Activated CD8-positive, alpha-beta memory T cell treated with anti-CD3 and anti-CD28 coated beads, Interleukin-2, amount 50 U/mL, for 48 hours (primary cell): ENCODE data around the gene CCIN.
"Not testable (repeated sequence)": the region's sequence is repeated elsewhere in the genome, so short reads cannot be mapped to it uniquely, and the experiment has no call there.

Experiments used
- DNase-seq: peaks from one replicate; pipeline ENCODE4 v3.0.0-alpha.2; 2020

CCIN gene

DNA sequence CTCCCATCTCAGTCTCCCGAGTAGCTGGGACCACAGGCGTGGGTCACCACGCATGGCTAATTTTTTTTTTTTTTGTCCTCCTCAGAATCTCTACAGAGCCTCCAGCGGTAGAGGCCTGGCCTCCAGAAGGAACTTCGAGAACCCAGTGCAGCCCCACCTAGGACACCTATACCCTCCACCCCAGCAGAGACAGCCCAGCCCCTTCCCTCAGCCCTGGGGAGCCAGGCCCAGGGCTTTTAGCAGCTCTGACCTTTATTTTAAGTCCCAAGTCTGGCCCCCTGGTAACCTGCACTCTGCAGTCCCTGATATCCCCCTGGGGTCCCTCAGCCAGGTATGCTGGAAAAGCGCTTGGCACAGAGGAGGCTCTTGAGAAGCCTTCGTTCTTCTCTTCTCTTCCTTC lies 27.4 kb upstream of the CCIN start:
- no peak for DNase-seq

- peak; percentile 57 for DNase-seq
Measured at GRCh38 chr9:36142510-36143244, 26.5 kb upstream of the CCIN start.

- DNase-seq = peak; percentile 50
Measured at GRCh38 chr9:36143245-36143641, 25.9 kb upstream of the CCIN start.

DNA sequence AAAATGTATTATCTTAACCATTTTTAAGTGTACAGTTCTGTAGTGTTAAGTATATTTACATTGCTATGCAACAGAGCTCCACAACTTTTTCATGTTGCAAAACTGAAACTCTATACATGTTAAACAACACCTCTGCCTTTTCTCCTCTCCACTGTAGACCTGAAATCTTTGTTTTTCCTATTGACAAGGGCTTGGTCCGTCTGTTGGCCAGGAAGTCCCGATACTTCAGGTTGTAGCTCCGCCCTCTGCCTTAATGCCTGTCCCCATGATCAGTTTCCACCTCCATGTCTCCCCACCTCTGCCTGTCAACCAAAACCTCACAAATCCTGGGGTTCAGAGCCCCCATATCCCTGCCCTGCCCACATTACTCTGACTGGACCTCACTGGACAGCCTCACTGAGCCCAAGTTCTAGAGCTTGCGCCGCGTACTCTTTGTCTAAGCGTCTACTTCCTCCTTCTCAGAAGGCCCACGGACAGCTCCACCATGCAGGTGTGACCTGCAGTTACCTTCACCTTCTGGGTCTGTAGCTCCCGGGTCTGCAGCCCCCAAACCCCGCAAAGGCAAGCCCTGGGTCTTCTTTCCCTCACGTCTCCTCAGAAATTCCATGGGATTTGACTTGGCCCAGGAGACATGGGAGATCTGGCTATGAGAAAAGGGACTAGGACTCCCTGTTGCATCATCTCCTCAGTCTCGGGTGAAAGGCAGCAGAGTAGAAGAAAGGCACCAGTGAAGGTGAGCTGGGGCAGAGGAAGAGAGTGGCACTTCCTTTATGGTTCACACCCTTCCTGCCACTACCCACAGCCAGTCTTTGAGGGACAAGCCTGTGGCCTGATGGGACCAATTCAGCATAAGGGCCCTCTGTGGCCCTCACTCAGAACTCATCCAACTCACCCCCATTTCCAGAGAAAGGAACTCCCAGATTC lies 24.6 kb upstream of the CCIN start:
- peak; percentile 56 for DNase-seq

GRCh38 chr9:36145970-36146369 lies 23.2 kb upstream of the CCIN start:
- DNase-seq = no peak

GRCh38 chr9:36146651-36147050 lies 22.5 kb upstream of the CCIN start:
- DNase-seq = no peak

DNA sequence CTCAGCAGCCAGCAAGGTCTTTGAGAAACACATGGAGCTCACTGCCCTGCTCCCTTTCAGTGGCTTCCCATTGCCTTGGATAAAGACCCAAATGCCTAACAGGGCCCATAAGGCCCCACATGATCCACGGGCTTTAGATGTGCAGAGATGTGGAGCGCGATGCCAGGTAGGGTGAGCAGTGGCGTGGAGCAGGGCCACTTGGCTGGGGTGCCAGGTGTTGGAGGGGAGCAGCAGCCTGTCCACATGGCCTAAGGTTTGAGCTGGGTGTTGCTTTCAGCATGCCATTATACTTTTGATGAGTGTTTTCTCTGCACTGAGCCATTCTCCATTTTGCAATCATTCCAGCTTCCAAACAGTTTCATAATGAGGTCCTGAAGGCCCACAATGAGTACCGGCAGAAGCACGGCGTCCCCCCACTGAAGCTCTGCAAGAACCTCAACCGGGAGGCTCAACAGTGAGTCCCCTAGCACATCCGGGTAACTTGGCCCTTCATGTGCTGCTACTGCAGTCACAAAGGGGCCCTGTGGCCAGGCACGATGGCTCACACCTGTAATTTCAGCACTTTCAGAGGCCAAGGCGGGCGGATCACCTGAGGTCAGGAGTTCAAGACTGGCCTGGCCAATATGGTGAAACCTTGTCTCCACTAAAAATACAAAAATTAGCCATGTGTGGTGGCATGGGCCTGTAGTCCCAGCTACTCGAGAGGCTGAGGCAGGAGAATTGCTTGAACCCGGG lies 21.6 kb upstream of the CCIN start:
- DNase-seq = peak; percentile 58

- DNase-seq = peak; percentile 88
Measured at GRCh38 chr9:36148311-36149051, 20.7 kb upstream of the CCIN start.

- DNase-seq = no peak
Measured at GRCh38 chr9:36149197-36149596, 20.0 kb upstream of the CCIN start.

DNA sequence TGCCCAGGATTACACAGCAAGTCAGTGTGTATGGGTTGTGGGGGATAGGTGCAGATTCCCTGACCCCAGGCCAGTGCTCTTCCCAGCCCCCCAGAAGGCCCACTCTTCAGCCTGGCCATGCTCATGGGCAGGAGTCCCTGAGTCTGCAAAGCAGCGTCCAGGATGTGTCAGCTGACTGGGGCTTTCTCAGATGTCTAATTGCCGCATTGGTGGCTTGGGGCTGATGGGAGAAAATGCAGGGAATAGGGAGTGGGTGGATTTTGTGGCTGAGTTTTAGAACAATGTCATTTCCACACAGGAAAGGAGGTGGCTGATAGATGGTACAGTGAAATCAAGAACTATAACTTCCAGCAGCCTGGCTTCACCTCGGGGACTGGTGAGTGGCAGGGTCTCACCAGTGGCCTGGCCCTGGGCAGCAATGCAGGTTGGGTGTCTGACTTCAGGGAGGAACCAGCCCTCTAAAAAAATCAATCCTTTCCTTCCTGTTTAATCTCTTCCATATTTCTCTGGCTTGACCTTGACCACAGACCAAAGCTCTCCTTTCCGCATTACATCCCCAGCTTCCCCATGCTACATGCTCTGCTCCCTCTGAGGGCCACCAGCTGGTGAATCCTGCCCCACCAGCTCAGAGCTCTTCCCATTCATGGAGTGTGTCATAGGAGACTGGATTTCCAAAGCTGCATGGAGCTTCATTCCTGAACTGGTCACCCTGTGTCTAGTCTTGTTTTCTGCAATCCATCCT lies 18.4 kb upstream of the CCIN start:
- DNase-seq = no peak

DNA sequence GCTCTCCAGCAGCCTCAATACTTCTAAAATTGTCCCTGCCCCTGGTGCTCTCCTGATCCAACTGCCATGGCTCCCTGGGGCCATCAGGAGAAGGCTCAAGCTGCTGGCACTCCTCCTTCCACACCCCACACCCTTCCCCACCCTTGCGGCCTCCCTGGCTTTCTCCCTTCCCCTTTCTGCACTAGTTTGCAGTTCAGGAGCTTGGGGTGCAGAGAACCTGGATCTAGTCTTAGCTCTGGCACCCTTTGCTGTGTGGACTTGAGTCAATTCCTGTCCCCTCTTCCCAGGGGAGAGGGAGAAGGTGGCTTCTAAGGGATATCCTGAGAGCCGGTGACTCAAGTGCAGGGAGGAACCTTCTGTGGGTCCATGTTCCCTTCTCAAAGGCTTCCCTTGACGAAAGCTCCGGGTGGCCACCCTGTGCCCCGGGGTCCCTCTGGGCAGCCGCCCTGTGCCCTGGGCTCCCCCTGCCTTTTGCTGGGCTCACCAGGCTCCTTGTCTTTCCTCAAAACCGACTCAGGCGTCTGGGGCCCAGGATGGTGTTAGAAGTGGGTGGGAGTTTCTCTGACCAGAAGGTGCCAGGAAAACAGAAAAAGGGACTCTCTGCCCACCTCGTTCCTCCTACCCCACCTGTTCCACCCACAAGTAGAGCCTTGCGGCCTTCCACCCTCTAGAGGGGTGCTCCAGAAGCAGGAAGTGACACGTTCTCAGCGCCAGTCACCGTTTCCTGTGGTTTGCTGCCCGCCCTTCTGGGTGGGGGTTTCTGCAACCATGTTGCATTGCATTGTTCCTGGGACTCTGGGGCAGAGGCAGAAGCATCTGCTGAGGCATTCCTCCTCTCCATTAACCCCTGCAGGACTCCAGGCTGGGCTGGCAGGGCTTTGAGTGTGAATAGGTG lies 17.6 kb upstream of the CCIN start:
- peak; percentile 89 for DNase-seq

GRCh38 chr9:36152741-36153438 lies 16.3 kb upstream of the CCIN start:
- no peak for DNase-seq

- no peak for DNase-seq
Measured at GRCh38 chr9:36153746-36154145, 15.4 kb upstream of the CCIN start.

- no peak for DNase-seq
Measured at GRCh38 chr9:36154331-36154952, 14.7 kb upstream of the CCIN start.

DNA sequence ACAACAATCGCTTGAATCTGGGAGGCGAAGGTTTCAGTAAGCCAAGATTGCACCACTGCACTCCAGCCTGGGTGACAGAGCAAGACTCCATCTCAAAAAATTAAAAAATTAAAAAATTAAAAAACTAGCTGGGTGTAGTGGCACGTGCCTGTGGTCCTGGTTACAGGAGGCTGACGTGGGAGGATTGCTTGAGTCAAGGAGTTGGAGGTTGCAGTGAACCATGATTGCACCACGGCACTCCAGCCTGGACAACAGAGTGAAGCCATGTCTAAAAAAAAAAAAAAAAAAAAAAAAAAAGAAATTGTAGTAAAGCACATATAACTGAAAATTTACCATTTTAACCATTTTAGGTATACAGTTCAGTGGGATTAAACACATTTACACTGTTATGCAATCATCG lies 13.1 kb upstream of the CCIN start:
- DNase-seq = no peak

DNA sequence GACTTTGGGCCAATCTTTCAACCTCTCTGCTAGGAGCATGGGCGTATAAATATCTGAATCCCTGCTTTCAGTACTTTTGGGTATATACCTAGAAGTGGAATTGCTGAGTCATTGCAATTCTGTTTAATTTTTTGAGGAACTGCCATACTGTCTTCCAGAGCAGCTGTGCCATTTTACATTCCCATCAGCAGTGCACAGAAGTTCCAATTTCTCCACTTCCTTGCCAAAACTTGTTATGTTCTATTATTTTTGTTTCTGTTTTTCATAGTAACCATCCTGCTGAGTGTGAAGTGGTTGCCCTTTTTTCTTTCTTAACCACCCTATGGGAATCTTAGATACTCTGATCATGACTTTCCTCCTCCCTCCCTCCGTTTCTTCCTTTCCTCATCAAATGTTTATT lies 11.1 kb upstream of the CCIN start:
- no peak for DNase-seq

- DNase-seq = no peak
Measured at GRCh38 chr9:36158917-36159316, 10.3 kb upstream of the CCIN start.

- DNase-seq = not testable (repeated sequence)
Measured at GRCh38 chr9:36159509-36159908, 9.7 kb upstream of the CCIN start.

- DNase-seq = not testable (repeated sequence)
Measured at GRCh38 chr9:36160126-36160525, 9.1 kb upstream of the CCIN start.

- DNase-seq = no peak
Measured at GRCh38 chr9:36161187-36161586, 8.0 kb upstream of the CCIN start.
